Type B pancreatic cell (in vitro differentiated cells): ENCODE measurements around the gene CAVIN4. TPM values are rescaled to one million over a fixed set of nuclear protein-coding genes. Genes with fewer than 3 reads are reported as not detected.

Experiments
- DNase-seq: peaks from one replicate; pipeline ENCODE4 v3.0.0; 2021; ENCODE audit warnings: mixed read lengths; ENCODE audit not compliant: unreplicated experiment; ENCODE audit errors: extremely low spot score
- H3K27ac Mint-ChIP-seq: 2 replicates; pipeline ENCODE4 v1.8.0; 2021; ENCODE audit warnings: mild to moderate bottlenecking, mixed read lengths
- H3K27me3 Mint-ChIP-seq: 2 replicates; pipeline ENCODE4 v1.8.0; 2021; ENCODE audit warnings: mixed read lengths
- H3K36me3 Mint-ChIP-seq: 2 replicates; pipeline ENCODE4 v1.8.0; 2021; ENCODE audit warnings: mixed read lengths
- H3K4me1 Mint-ChIP-seq: one replicate; pipeline ENCODE4 v1.8.0; 2021; ENCODE audit warnings: mixed read lengths; ENCODE audit not compliant: unreplicated experiment
- H3K4me3 Mint-ChIP-seq: 2 replicates; pipeline ENCODE4 v1.8.0; 2021; ENCODE audit warnings: mild to moderate bottlenecking, mixed read lengths
- H3K9me3 Mint-ChIP-seq: 2 replicates; pipeline ENCODE4 v1.8.0; 2021; ENCODE audit warnings: mixed read lengths
- CTCF ChIP-seq: fragments of 200-600 bp; sonication (generic); conservative IDR thresholded peaks from 2 replicates; pipeline ENCODE4 v1.5.0; 2021; ENCODE audit warnings: antibody characterized with exemption, mild to moderate bottlenecking
- total RNA-seq: library from RNA; stranded (reverse); gene quantifications from 2 replicates; pipeline ENCODE4 v1.2.1, GENCODE V29; 2021; ENCODE audit warnings: low replicate concordance

CAVIN4 gene
- total RNA-seq, 1 donor from 2014 or later: 6.1 TPM

- H3K27ac Mint-ChIP-seq: no peak overlapping the region
- no peaks in the 10 kb centered on the region for H3K4me1 Mint-ChIP-seq
- H3K36me3 Mint-ChIP-seq: peaks cover 4% of the 10 kb centered on the region
Measured at GRCh38 chr9:100583014-100583802, 5.3 kb downstream of the CAVIN4 start.

GRCh38 chr9:100584951-100585350 lies 7.1 kb downstream of the CAVIN4 start:
- Mint-ChIP-seq H3K27me3 (no peaks in the 10 kb centered on the region), H3K4me1 (no peaks in the 10 kb centered on the region), H3K27ac (no peak overlapping the region), H3K36me3 (peaks cover 4% of the 10 kb centered on the region), H3K4me3 (no peak overlapping the region), H3K9me3 (no peaks in the 10 kb centered on the region)
- no peak for DNase-seq
- no peak for TF ChIP-seq CTCF

More at GRCh38 chr9:100583014-100583802, 5.3 kb downstream of the CAVIN4 start:
- Mint-ChIP-seq H3K9me3 (no peaks in the 10 kb centered on the region), H3K4me3 (no peak overlapping the region), H3K27me3 (no peaks in the 10 kb centered on the region)
- TF ChIP-seq CTCF: no peak
- DNase-seq: no peak

GRCh38 chr9:100586093-100586492 lies 8.2 kb downstream of the CAVIN4 start:
- H3K36me3 Mint-ChIP-seq: peaks cover 4% of the 10 kb centered on the region
- H3K27ac Mint-ChIP-seq: no peak overlapping the region
- no peaks in the 10 kb centered on the region for H3K27me3 Mint-ChIP-seq
- TF ChIP-seq CTCF: no peak
- H3K4me1 Mint-ChIP-seq: no peaks in the 10 kb centered on the region
- no peak overlapping the region for H3K4me3 Mint-ChIP-seq
- DNase-seq: no peak
- no peaks in the 10 kb centered on the region for H3K9me3 Mint-ChIP-seq

GRCh38 chr9:100587375-100587774 lies 9.5 kb downstream of the CAVIN4 start:
- no peaks in the 10 kb centered on the region for H3K27me3 Mint-ChIP-seq
- H3K4me1 Mint-ChIP-seq: no peaks in the 10 kb centered on the region
- DNase-seq: no peak
- no peak overlapping the region for H3K4me3 Mint-ChIP-seq
- no peaks in the 10 kb centered on the region for H3K9me3 Mint-ChIP-seq
- no peak for TF ChIP-seq CTCF
- H3K36me3 Mint-ChIP-seq: peaks cover 4% of the 10 kb centered on the region
- H3K27ac Mint-ChIP-seq: no peak overlapping the region

GRCh38 chr9:100589582-100589981 lies 11.7 kb downstream of the CAVIN4 start:
- Mint-ChIP-seq H3K36me3 (peaks cover 4% of the 10 kb centered on the region), H3K4me3 (no peak overlapping the region), H3K9me3 (no peaks in the 10 kb centered on the region), H3K4me1 (no peaks in the 10 kb centered on the region), H3K27me3 (no peaks in the 10 kb centered on the region), H3K27ac (no peak overlapping the region)
- no peak for DNase-seq
- no peak for TF ChIP-seq CTCF
